WERI-Rb-1 (cell line): ENCODE data around the gene FAM227B.
"Not testable (repeated sequence)": the region's sequence is repeated elsewhere in the genome, so short reads cannot be mapped to it uniquely, and the experiment has no call there.

Experiments used
- DNase-seq: peaks from one replicate; pipeline ENCODE4 v3.0.0-alpha.2; 2020
- H3K27ac ChIP-seq: fragments of 250-450 bp; sonication (Bioruptor Pico); 2 replicates; pipeline ENCODE4 v1.5.1; 2020; ENCODE audit warnings: mild to moderate bottlenecking, moderate library complexity
- H3K27me3 ChIP-seq: fragments of 250-450 bp; sonication (Bioruptor Pico); 2 replicates; pipeline ENCODE4 v1.5.1; 2021; ENCODE audit warnings: mild to moderate bottlenecking, low read depth, moderate library complexity; ENCODE audit not compliant: insufficient read depth, severe bottlenecking
- H3K36me3 ChIP-seq: fragments of 250-450 bp; sonication (Bioruptor Pico); 2 replicates; pipeline ENCODE4 v1.5.1; 2020; ENCODE audit warnings: mild to moderate bottlenecking, moderate library complexity
- H3K4me3 ChIP-seq: 2 replicates; pipeline ENCODE4 v1.5.1; 2011; ENCODE audit warnings: low read depth, mild to moderate bottlenecking, control low read depth, low read length
- H3K9me3 ChIP-seq: fragments of 250-450 bp; sonication (Bioruptor Pico); 2 replicates; pipeline ENCODE4 v1.5.1; 2021; ENCODE audit warnings: mild to moderate bottlenecking, moderate library complexity; ENCODE audit not compliant: severe bottlenecking
- CTCF ChIP-seq: IDR thresholded peaks from 2 replicates; pipeline ENCODE4 v1.5.1; 2011; ENCODE audit warnings: low read depth, mild to moderate bottlenecking, control low read depth, inconsistent platforms, low read length

FAM227B gene

DNA sequence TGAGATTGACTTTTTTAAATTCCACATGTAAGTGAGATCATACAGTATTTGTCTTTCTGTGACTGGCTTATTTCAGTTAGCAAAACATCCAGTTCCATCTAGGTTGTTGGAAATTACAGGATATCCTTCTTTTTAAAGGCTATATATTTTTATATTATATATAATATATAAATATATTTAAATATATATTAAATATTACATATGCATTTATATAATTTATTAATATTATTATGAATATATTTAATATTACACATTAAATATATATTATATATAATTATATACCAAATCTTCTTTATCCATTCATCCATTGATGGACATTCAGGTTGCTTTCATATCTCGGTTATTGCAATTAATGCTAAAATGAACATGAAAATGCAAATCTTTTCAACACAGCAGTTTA lies 49.9 kb downstream of the FAM227B start:
- H3K27me3 ChIP-seq = no peaks in the 10 kb centered on the region
- TF ChIP-seq CTCF = no peak
- DNase-seq = no peak
- H3K9me3 ChIP-seq = no peaks in the 10 kb centered on the region
- no peaks in the 10 kb centered on the region for H3K36me3 ChIP-seq
- no peak overlapping the region for H3K27ac ChIP-seq
- H3K4me3 ChIP-seq = no peak overlapping the region

- no peak for DNase-seq
- Histone ChIP-seq H3K9me3 (no peaks in the 10 kb centered on the region), H3K27ac (no peak overlapping the region), H3K4me3 (no peak overlapping the region), H3K27me3 (no peaks in the 10 kb centered on the region), H3K36me3 (no peaks in the 10 kb centered on the region)
- no peak for TF ChIP-seq CTCF
These were observed 50.4 kb downstream of the FAM227B start for GRCh38 chr15:49570174-49570573.

- peaks cover 4% of the 10 kb centered on the region for H3K9me3 ChIP-seq
- TF ChIP-seq CTCF = no peak
These were observed 60.6 kb downstream of the FAM227B start for GRCh38 chr15:49560045-49560444.

GRCh38 chr15:49558929-49559328 lies 61.7 kb downstream of the FAM227B start:
- DNase-seq = no peak
- no peak overlapping the region for H3K27ac ChIP-seq
- H3K9me3 ChIP-seq = peaks cover 4% of the 10 kb centered on the region
- no peaks in the 10 kb centered on the region for H3K27me3 ChIP-seq
- TF ChIP-seq CTCF = no peak
- H3K36me3 ChIP-seq = no peaks in the 10 kb centered on the region
- H3K4me3 ChIP-seq = no peak overlapping the region

More at GRCh38 chr15:49560045-49560444, 60.6 kb downstream of the FAM227B start:
- H3K36me3 ChIP-seq = no peaks in the 10 kb centered on the region
- no peak overlapping the region for H3K27ac ChIP-seq
- DNase-seq = no peak
- no peaks in the 10 kb centered on the region for H3K27me3 ChIP-seq
- H3K4me3 ChIP-seq = no peak overlapping the region

GRCh38 chr15:49556437-49556836 lies 64.2 kb downstream of the FAM227B start:
- no peak for DNase-seq
- Histone ChIP-seq H3K36me3 (no peaks in the 10 kb centered on the region), H3K27me3 (no peaks in the 10 kb centered on the region), H3K9me3 (peaks cover 2% of the 10 kb centered on the region), H3K27ac (no peak overlapping the region), H3K4me3 (no peak overlapping the region)
- no peak for TF ChIP-seq CTCF

GRCh38 chr15:49550342-49550741 lies 70.3 kb downstream of the FAM227B start:
- DNase-seq, H3K9me3 ChIP-seq: not testable (repeated sequence)

More at GRCh38 chr15:49550342-49550741, 70.3 kb downstream of the FAM227B start:
- H3K27ac ChIP-seq, H3K4me3 ChIP-seq, H3K36me3 ChIP-seq, H3K27me3 ChIP-seq: not testable (repeated sequence)
